SKM-1 treated with dmso at 0.1 percent for 144 hours (cell line): Measurements from ENCODE around the gene MACROD1.

Source experiments
- DNase-seq: peaks from one replicate; lab custom pipeline; 2025; ENCODE audit not compliant: unreplicated experiment; lab: John Stamatoyannopoulos, UW

Gene MACROD1

GRCh38 chr11:64131683-64132190, 34.2 kb downstream of the MACROD1 start:
- no peak for DNase-seq

- no peak for DNase-seq
These were observed 35.3 kb downstream of the MACROD1 start for GRCh38 chr11:64130618-64131017.

- no peak for DNase-seq
These were observed 36.5 kb downstream of the MACROD1 start for GRCh38 chr11:64129403-64129802.

- DNase-seq = no peak
These were observed 37.5 kb downstream of the MACROD1 start for GRCh38 chr11:64128255-64129006.

GRCh38 chr11:64127267-64128072, 38.4 kb downstream of the MACROD1 start:
- no peak for DNase-seq

- no peak for DNase-seq
These were observed 39.1 kb downstream of the MACROD1 start for GRCh38 chr11:64126796-64127195.

GRCh38 chr11:64126371-64126770, 39.5 kb downstream of the MACROD1 start:
- DNase-seq = no peak

GRCh38 chr11:64125676-64126075, 40.2 kb downstream of the MACROD1 start:
- no peak for DNase-seq

- DNase-seq = no peak
These were observed 41.8 kb downstream of the MACROD1 start for GRCh38 chr11:64124147-64124546.

- DNase-seq = no peak
These were observed 42.2 kb downstream of the MACROD1 start for GRCh38 chr11:64123679-64124078.

GRCh38 chr11:64122411-64123410, 43.2 kb downstream of the MACROD1 start:
- DNase-seq = no peak

- no peak for DNase-seq
These were observed 44.1 kb downstream of the MACROD1 start for GRCh38 chr11:64121663-64122410.

GRCh38 chr11:64120951-64121569, 44.9 kb downstream of the MACROD1 start:
- DNase-seq = no peak

GRCh38 chr11:64119700-64120099, 46.2 kb downstream of the MACROD1 start:
- no peak for DNase-seq

GRCh38 chr11:64118876-64119665, 46.8 kb downstream of the MACROD1 start:
- no peak for DNase-seq

GRCh38 chr11:64117763-64118459, 48.0 kb downstream of the MACROD1 start:
- no peak for DNase-seq

GRCh38 chr11:64115531-64116522, 50.1 kb downstream of the MACROD1 start:
- no peak for DNase-seq
